ENCODE data around the gene ST6GALNAC5. TPM values are rescaled to one million over a fixed set of nuclear protein-coding genes. Genes with fewer than 3 reads are reported as not detected.
"Not testable (repeated sequence)": the region's sequence is repeated elsewhere in the genome, so short reads cannot be mapped to it uniquely, and the experiment has no call there.

Gene ST6GALNAC5
- total RNA-seq, 2 donors from 2014 or later: not detected

- Mint-ChIP-seq H3K36me3 (ENCODE audit: low read depth) (no peaks in the 10 kb centered on the region), H3K4me1 (peaks cover 6% of the 10 kb centered on the region), H3K27me3 (peaks cover 41% of the 10 kb centered on the region), H3K27ac (no peak overlapping the region), H3K4me3 (no peak overlapping the region)
- ATAC-seq: no peak
- no peaks in the 10 kb centered on the region for H3K9me3 ChIP-seq (ENCODE audit: control insufficient read depth, low read length, poor library complexity, severe bottlenecking)
- no peak for DNase-seq
Observed at GRCh38 chr1:76871355-76871974, 4.2 kb downstream of the ST6GALNAC5 start.

GRCh38 chr1:76872944-76873343 is 5.7 kb downstream of the ST6GALNAC5 start:
- Mint-ChIP-seq H3K4me3 (no peak overlapping the region), H3K27ac (no peak overlapping the region), H3K27me3 (peaks cover 30% of the 10 kb centered on the region), H3K4me1 (peaks cover 2% of the 10 kb centered on the region), H3K36me3 (ENCODE audit: low read depth) (no peaks in the 10 kb centered on the region)
- H3K9me3 ChIP-seq (ENCODE audit: control insufficient read depth, low read length, poor library complexity, severe bottlenecking): no peaks in the 10 kb centered on the region
- ATAC-seq: no peak
- DNase-seq: no peak

GRCh38 chr1:76876655-76877395 is 9.5 kb downstream of the ST6GALNAC5 start:
- H3K9me3 ChIP-seq (ENCODE audit: control insufficient read depth, low read length, poor library complexity, severe bottlenecking): no peaks in the 10 kb centered on the region
- Mint-ChIP-seq H3K4me1 (no peaks in the 10 kb centered on the region), H3K4me3 (no peak overlapping the region), H3K27ac (no peak overlapping the region), H3K36me3 (ENCODE audit: low read depth) (no peaks in the 10 kb centered on the region), H3K27me3 (no peaks in the 10 kb centered on the region)
- ATAC-seq: no peak
- DNase-seq: no peak

- H3K4me3 Mint-ChIP-seq; H3K27me3 Mint-ChIP-seq; DNase-seq; H3K27ac Mint-ChIP-seq; ATAC-seq; H3K9me3 ChIP-seq (ENCODE audit: control insufficient read depth, low read length, poor library complexity, severe bottlenecking); H3K36me3 Mint-ChIP-seq (ENCODE audit: low read depth); H3K4me1 Mint-ChIP-seq: not testable (repeated sequence)
Observed at GRCh38 chr1:76879014-76879413, 11.7 kb downstream of the ST6GALNAC5 start.

GRCh38 chr1:76881762-76882161 is 14.5 kb downstream of the ST6GALNAC5 start:
- no peak overlapping the region for H3K4me3 Mint-ChIP-seq
- H3K36me3 Mint-ChIP-seq (ENCODE audit: low read depth): no peaks in the 10 kb centered on the region
- ATAC-seq (no peak), DNase-seq (no peak)
- H3K4me1 Mint-ChIP-seq: no peaks in the 10 kb centered on the region
- no peaks in the 10 kb centered on the region for H3K27me3 Mint-ChIP-seq
- no peak overlapping the region for H3K27ac Mint-ChIP-seq
- no peaks in the 10 kb centered on the region for H3K9me3 ChIP-seq (ENCODE audit: control insufficient read depth, low read length, poor library complexity, severe bottlenecking)

- Mint-ChIP-seq H3K36me3 (ENCODE audit: low read depth) (no peaks in the 10 kb centered on the region), H3K4me3 (no peak overlapping the region), H3K4me1 (no peaks in the 10 kb centered on the region), H3K27ac (no peak overlapping the region), H3K27me3 (peaks cover 17% of the 10 kb centered on the region)
- no peaks in the 10 kb centered on the region for H3K9me3 ChIP-seq (ENCODE audit: control insufficient read depth, low read length, poor library complexity, severe bottlenecking)
- no peak for ATAC-seq
- no peak for DNase-seq
Observed at GRCh38 chr1:76891931-76892622, 24.8 kb downstream of the ST6GALNAC5 start.

GRCh38 chr1:76892675-76893074 is 25.4 kb downstream of the ST6GALNAC5 start:
- no peak overlapping the region for H3K27ac Mint-ChIP-seq
- no peaks in the 10 kb centered on the region for H3K36me3 Mint-ChIP-seq (ENCODE audit: low read depth)
- DNase-seq: no peak
- H3K4me1 Mint-ChIP-seq: no peaks in the 10 kb centered on the region
- ATAC-seq: no peak
- H3K27me3 Mint-ChIP-seq: peaks cover 17% of the 10 kb centered on the region
- H3K4me3 Mint-ChIP-seq: no peak overlapping the region
- no peaks in the 10 kb centered on the region for H3K9me3 ChIP-seq (ENCODE audit: control insufficient read depth, low read length, poor library complexity, severe bottlenecking)

- H3K36me3 Mint-ChIP-seq (ENCODE audit: low read depth): no peaks in the 10 kb centered on the region
- H3K4me1 Mint-ChIP-seq: no peaks in the 10 kb centered on the region
- no peaks in the 10 kb centered on the region for H3K9me3 ChIP-seq (ENCODE audit: control insufficient read depth, low read length, poor library complexity, severe bottlenecking)
- H3K4me3 Mint-ChIP-seq: no peak overlapping the region
- no peak for DNase-seq
- peaks cover 15% of the 10 kb centered on the region for H3K27me3 Mint-ChIP-seq
- ATAC-seq: peak; percentile 69
- no peak overlapping the region for H3K27ac Mint-ChIP-seq
Observed at GRCh38 chr1:76901158-76901767, 34.0 kb downstream of the ST6GALNAC5 start.

- Mint-ChIP-seq H3K36me3 (ENCODE audit: low read depth) (no peaks in the 10 kb centered on the region), H3K27ac (no peak overlapping the region), H3K4me3 (no peak overlapping the region), H3K27me3 (peaks cover 8% of the 10 kb centered on the region), H3K4me1 (no peaks in the 10 kb centered on the region)
- ATAC-seq: no peak
- DNase-seq: no peak
- H3K9me3 ChIP-seq (ENCODE audit: control insufficient read depth, low read length, poor library complexity, severe bottlenecking): no peaks in the 10 kb centered on the region
Observed at GRCh38 chr1:76905876-76906595, 38.8 kb downstream of the ST6GALNAC5 start.

- no peaks in the 10 kb centered on the region for H3K36me3 Mint-ChIP-seq (ENCODE audit: low read depth)
- no peaks in the 10 kb centered on the region for H3K9me3 ChIP-seq (ENCODE audit: control insufficient read depth, low read length, poor library complexity, severe bottlenecking)
- H3K4me3 Mint-ChIP-seq: no peak overlapping the region
- H3K27me3 Mint-ChIP-seq: peaks cover 8% of the 10 kb centered on the region
- no peaks in the 10 kb centered on the region for H3K4me1 Mint-ChIP-seq
- ATAC-seq (no peak), DNase-seq (no peak)
- no peak overlapping the region for H3K27ac Mint-ChIP-seq
Observed at GRCh38 chr1:76909311-76909710, 42.0 kb downstream of the ST6GALNAC5 start.

- H3K9me3 ChIP-seq (ENCODE audit: control insufficient read depth, low read length, poor library complexity, severe bottlenecking): no peaks in the 10 kb centered on the region
- DNase-seq (no peak), ATAC-seq (no peak)
- no peaks in the 10 kb centered on the region for H3K36me3 Mint-ChIP-seq (ENCODE audit: low read depth)
- H3K4me3 Mint-ChIP-seq: no peak overlapping the region
- H3K4me1 Mint-ChIP-seq: peaks cover 3% of the 10 kb centered on the region
- H3K27ac Mint-ChIP-seq: no peak overlapping the region
- peaks cover 28% of the 10 kb centered on the region for H3K27me3 Mint-ChIP-seq
Observed at GRCh38 chr1:76919085-76919484, 51.8 kb downstream of the ST6GALNAC5 start.

GRCh38 chr1:76921590-76921989 is 54.3 kb downstream of the ST6GALNAC5 start:
- H3K27ac Mint-ChIP-seq: no peak overlapping the region
- H3K9me3 ChIP-seq (ENCODE audit: control insufficient read depth, low read length, poor library complexity, severe bottlenecking): no peaks in the 10 kb centered on the region
- no peaks in the 10 kb centered on the region for H3K36me3 Mint-ChIP-seq (ENCODE audit: low read depth)
- no peak for ATAC-seq
- H3K4me1 Mint-ChIP-seq: peaks cover 3% of the 10 kb centered on the region
- H3K27me3 Mint-ChIP-seq: peaks cover 28% of the 10 kb centered on the region
- DNase-seq: no peak
- H3K4me3 Mint-ChIP-seq: no peak overlapping the region

- H3K27ac Mint-ChIP-seq: no peak overlapping the region
- peaks cover under 1% of the 10 kb centered on the region for H3K4me1 Mint-ChIP-seq
- H3K4me3 Mint-ChIP-seq: no peak overlapping the region
- no peak for DNase-seq
- no peaks in the 10 kb centered on the region for H3K9me3 ChIP-seq (ENCODE audit: control insufficient read depth, low read length, poor library complexity, severe bottlenecking)
- ATAC-seq: no peak
- H3K36me3 Mint-ChIP-seq (ENCODE audit: low read depth): no peaks in the 10 kb centered on the region
- H3K27me3 Mint-ChIP-seq: peaks cover 13% of the 10 kb centered on the region
Observed at GRCh38 chr1:76925825-76926224, 58.5 kb downstream of the ST6GALNAC5 start.
